Gastroesophageal sphincter (tissue), 3 donors: ENCODE results near the gene PI16.

ENCODE experiments used
- CTCF ChIP-seq, 4 experiments: fragments of 200-600 bp in 2 of 4; fragments of 450-650 bp in 2 of 4; sonication (generic) in 1 of 4; IDR thresholded peaks; one replicate each; pipeline ENCODE4 v1.5.1; 2017 to 2019; ENCODE audit warnings: antibody characterized with exemption in 4 of 4, mild to moderate bottlenecking in 2 of 4, moderate library complexity in 2 of 4
- POLR2A ChIP-seq, 2 donors: fragments of 450-650 bp; IDR thresholded peaks; one replicate each; pipeline ENCODE4 v1.6.1; 2017; ENCODE audit warnings: antibody characterized with exemption in 2 of 2, mild to moderate bottlenecking in 2 of 2, moderate library complexity in 1 of 2

GRCh38 chr6:36977470-36977941 lies 23.0 kb downstream of the PI16 start:
- TF ChIP-seq CTCF (IDR thresholded peaks at IDR 0.05) (peak in 1 of 4 experiments; percentile 46), POLR2A (IDR thresholded peaks at IDR 0.05) (no peak)
